HepG2 (cell line): ENCODE data around the gene B9D2. TPM values are rescaled to one million over a fixed set of nuclear protein-coding genes. Genes with fewer than 3 reads are reported as not detected.

Source experiments
- ARNT ChIP-seq: fragments of 450-650 bp; IDR thresholded peaks from 2 replicates; pipeline ENCODE4 v1.6.1; 2017
- CBX1 ChIP-seq: IDR thresholded peaks from one replicate; pipeline ENCODE4 v1.6.1; 2016; ENCODE audit warnings: antibody characterized with exemption, low read depth
- NFATC3 ChIP-seq: sonication (generic); formaldehyde crosslinking; IDR thresholded peaks from 2 replicates; pipeline ENCODE4 v1.5.1; 2020; ENCODE audit warnings: mild to moderate bottlenecking, missing genetic modification reagents
- NONO ChIP-seq, 2 experiments: fragments of 450-650 bp in 1 of 2; sonication (generic) in 1 of 2; formaldehyde crosslinking in 1 of 2; IDR thresholded peaks in 1 of 2; conservative IDR thresholded peaks in 1 of 2; 2 replicates each; pipeline versions ENCODE4 v1.6.1 to v1.8.0; 2017 to 2022; ENCODE audit warnings: mild to moderate bottlenecking in 1 of 2, missing genetic modification reagents in 1 of 2, moderate library complexity in 1 of 2
- THYN1 ChIP-seq: sonication (generic); formaldehyde crosslinking; IDR thresholded peaks from 2 replicates; pipeline ENCODE4 v1.8.1; 2023; ENCODE audit warnings: low read depth, mild to moderate bottlenecking, moderate library complexity, missing genetic modification reagents, borderline replicate concordance
- YEATS2 ChIP-seq: sonication (generic); formaldehyde crosslinking; IDR thresholded peaks from 2 replicates; pipeline ENCODE4 v1.4.0; 2020; ENCODE audit warnings: missing genetic modification reagents, borderline replicate concordance
- ZNF121 ChIP-seq: sonication (generic); formaldehyde crosslinking; IDR thresholded peaks from 2 replicates; pipeline ENCODE4 v1.5.0; 2020; ENCODE audit warnings: mild to moderate bottlenecking, missing genetic modification reagents
- ZNF496 ChIP-seq: sonication (generic); formaldehyde crosslinking; IDR thresholded peaks from 2 replicates; pipeline ENCODE4 v1.8.1; 2023; ENCODE audit warnings: mild to moderate bottlenecking, moderate library complexity, missing genetic modification reagents; ENCODE audit not compliant: insufficient replicate concordance
- ZNF562 ChIP-seq: sonication (generic); formaldehyde crosslinking; IDR thresholded peaks from 2 replicates; pipeline ENCODE4 v1.8.0; 2022; ENCODE audit warnings: missing genetic modification reagents, borderline replicate concordance
- ZNF850 ChIP-seq: sonication (generic); formaldehyde crosslinking; conservative IDR thresholded peaks from 2 replicates; pipeline ENCODE4 v1.9.0; 2021; ENCODE audit warnings: mild to moderate bottlenecking, missing genetic modification reagents
- polyA plus RNA-seq, 8 experiments: library from polyadenylated mRNA; depleted of rRNA in 3 of 8; stranded (reverse) in 7 of 8; unstranded in 1 of 8; fragments of >200 nt; fragmentation: Illumina TruSeq in 4 of 8; extraction: Trizol in 4 of 8; gene quantifications; 2 replicates each; pipeline versions ENCODE4 v1.2.1 to v1.2.3, GENCODE V29; 2011 to 2016; ENCODE audit warnings: low read depth in 4 of 8, missing spikeins in 1 of 8, mixed read lengths in 1 of 8; ENCODE audit not compliant: insufficient read depth in 1 of 8
- total RNA-seq, 5 experiments: library from RNA; depleted of rRNA; stranded (reverse); fragments of >200 nt; fragmentation: Illumina TruSeq; extraction: Trizol; gene quantifications; 2 replicates each; pipeline ENCODE4 v1.2.3, GENCODE V29; 2016; ENCODE audit warnings: low read depth in 1 of 5
- TF ChIP-seq, protein P1 (sequence below): sonication (generic); formaldehyde crosslinking; IDR thresholded peaks from 2 replicates; pipeline ENCODE4 v1.5.0; 2020; ENCODE audit warnings: missing genetic modification reagents
- TF ChIP-seq, protein P2 (sequence below): sonication (generic); formaldehyde crosslinking; conservative IDR thresholded peaks from 2 replicates; pipeline ENCODE4 v1.8.0; 2022; ENCODE audit warnings: missing genetic modification reagents
- TF ChIP-seq, protein P3 (sequence below): sonication (generic); formaldehyde crosslinking; IDR thresholded peaks from 2 replicates; pipeline ENCODE4 v1.4.0; 2020; ENCODE audit warnings: mild to moderate bottlenecking, missing genetic modification reagents, borderline replicate concordance
- TF ChIP-seq, protein P4 (sequence below): sonication (generic); formaldehyde crosslinking; IDR thresholded peaks from 2 replicates; pipeline ENCODE4 v1.8.1; 2023; ENCODE audit warnings: mild to moderate bottlenecking, inconsistent platforms, moderate library complexity, missing genetic modification reagents, borderline replicate concordance
- TF ChIP-seq, protein P5 (sequence below): fragments of 450-650 bp; IDR thresholded peaks from 2 replicates; pipeline ENCODE4 v1.6.1; 2016
- TF ChIP-seq, protein P6 (sequence below): IDR thresholded peaks from 2 replicates; pipeline ENCODE4 v1.6.1; 2016; ENCODE audit warnings: missing compliant biosample characterization, missing genetic modification reagents, borderline replicate concordance

The B9D2 gene
- total and polyA plus RNA-seq, 2 of the 13 experiments (the other 11 are each of a cell fraction or from before 2014, with no cell fraction given), result 3.1 to 4.4 TPM

DNA sequence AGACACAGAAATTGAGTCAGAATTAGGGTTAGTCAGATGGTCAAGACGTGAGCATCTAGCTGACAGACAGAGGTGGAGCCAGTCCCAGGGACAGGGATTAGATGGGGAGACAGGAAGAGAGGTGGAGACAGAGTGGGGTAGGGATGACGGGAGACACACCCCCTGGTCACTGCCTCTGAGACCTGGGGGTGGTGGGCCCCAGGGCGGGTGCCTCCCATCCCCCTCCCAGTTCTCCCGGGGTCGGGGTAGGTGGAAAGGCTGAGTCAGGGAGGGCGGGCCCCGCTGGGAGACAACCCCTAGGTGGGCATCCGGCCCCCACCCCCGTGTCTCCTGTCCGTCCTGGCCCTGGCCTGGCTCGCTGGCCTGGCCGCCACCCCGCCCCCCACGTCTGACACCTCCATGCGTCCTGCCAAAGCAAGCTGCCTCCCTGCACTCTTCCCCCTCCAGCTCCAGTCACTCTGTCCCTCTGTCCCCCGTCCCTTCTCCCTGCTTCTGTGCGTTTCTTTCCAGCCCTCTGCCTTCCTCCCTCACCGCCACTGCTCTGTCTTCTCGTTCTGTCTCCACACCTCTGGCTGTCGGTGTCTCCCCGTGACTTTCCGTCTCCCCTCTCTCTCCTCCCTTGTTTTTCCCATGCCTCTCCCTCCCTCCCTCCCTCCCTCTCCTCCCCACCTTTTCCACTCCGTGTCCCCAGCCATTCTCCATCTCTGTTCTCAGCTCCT, 38.9 kb downstream of the B9D2 start (continued):
- TF ChIP-seq, protein P1, sequence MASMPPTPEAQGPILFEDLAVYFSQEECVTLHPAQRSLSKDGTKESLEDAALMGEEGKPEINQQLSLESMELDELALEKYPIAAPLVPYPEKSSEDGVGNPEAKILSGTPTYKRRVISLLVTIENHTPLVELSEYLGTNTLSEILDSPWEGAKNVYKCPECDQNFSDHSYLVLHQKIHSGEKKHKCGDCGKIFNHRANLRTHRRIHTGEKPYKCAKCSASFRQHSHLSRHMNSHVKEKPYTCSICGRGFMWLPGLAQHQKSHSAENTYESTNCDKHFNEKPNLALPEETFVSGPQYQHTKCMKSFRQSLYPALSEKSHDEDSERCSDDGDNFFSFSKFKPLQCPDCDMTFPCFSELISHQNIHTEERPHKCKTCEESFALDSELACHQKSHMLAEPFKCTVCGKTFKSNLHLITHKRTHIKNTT (CRISPR knock-in tag), result no peak
- TF ChIP-seq ZNF562 (CRISPR knock-in tag), result no peak
- TF ChIP-seq ZNF496 (CRISPR knock-in tag), result no peak
- TF ChIP-seq, protein P2, sequence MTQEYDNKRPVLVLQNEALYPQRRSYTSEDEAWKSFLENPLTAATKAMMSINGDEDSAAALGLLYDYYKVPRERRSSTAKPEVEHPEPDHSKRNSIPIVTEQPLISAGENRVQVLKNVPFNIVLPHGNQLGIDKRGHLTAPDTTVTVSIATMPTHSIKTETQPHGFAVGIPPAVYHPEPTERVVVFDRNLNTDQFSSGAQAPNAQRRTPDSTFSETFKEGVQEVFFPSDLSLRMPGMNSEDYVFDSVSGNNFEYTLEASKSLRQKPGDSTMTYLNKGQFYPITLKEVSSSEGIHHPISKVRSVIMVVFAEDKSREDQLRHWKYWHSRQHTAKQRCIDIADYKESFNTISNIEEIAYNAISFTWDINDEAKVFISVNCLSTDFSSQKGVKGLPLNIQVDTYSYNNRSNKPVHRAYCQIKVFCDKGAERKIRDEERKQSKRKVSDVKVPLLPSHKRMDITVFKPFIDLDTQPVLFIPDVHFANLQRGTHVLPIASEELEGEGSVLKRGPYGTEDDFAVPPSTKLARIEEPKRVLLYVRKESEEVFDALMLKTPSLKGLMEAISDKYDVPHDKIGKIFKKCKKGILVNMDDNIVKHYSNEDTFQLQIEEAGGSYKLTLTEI, result no peak
- TF ChIP-seq, protein P3, sequence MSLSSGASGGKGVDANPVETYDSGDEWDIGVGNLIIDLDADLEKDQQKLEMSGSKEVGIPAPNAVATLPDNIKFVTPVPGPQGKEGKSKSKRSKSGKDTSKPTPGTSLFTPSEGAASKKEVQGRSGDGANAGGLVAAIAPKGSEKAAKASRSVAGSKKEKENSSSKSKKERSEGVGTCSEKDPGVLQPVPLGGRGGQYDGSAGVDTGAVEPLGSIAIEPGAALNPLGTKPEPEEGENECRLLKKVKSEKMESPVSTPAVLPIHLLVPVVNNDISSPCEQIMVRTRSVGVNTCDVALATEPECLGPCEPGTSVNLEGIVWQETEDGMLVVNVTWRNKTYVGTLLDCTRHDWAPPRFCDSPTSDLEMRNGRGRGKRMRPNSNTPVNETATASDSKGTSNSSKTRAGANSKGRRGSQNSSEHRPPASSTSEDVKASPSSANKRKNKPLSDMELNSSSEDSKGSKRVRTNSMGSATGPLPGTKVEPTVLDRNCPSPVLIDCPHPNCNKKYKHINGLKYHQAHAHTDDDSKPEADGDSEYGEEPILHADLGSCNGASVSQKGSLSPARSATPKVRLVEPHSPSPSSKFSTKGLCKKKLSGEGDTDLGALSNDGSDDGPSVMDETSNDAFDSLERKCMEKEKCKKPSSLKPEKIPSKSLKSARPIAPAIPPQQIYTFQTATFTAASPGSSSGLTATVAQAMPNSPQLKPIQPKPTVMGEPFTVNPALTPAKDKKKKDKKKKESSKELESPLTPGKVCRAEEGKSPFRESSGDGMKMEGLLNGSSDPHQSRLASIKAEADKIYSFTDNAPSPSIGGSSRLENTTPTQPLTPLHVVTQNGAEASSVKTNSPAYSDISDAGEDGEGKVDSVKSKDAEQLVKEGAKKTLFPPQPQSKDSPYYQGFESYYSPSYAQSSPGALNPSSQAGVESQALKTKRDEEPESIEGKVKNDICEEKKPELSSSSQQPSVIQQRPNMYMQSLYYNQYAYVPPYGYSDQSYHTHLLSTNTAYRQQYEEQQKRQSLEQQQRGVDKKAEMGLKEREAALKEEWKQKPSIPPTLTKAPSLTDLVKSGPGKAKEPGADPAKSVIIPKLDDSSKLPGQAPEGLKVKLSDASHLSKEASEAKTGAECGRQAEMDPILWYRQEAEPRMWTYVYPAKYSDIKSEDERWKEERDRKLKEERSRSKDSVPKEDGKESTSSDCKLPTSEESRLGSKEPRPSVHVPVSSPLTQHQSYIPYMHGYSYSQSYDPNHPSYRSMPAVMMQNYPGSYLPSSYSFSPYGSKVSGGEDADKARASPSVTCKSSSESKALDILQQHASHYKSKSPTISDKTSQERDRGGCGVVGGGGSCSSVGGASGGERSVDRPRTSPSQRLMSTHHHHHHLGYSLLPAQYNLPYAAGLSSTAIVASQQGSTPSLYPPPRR, result peak; percentile 65
- peak; percentile 27 for TF ChIP-seq CBX1
- TF ChIP-seq ZNF850 (CRISPR knock-in tag), result no peak
- TF ChIP-seq, protein P4, sequence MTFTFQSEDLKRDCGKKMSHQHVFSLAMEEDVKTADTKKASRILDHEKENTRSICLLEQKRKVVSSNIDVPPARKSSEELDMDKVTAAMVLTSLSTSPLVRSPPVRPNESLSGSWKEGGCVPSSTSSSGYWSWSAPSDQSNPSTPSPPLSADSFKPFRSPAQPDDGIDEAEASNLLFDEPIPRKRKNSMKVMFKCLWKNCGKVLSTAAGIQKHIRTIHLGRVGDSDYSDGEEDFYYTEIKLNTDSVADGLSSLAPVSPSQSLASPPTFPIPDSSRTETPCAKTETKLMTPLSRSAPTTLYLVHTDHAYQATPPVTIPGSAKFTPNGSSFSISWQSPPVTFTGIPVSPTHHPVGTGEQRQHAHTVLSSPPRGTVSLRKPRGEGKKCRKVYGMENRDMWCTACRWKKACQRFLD, result no peak
- TF ChIP-seq NONO (IDR thresholded peaks at IDR 0.05), result 0 out of 2 replicates have a peak, but pooled peaks have one; percentile 51
- TF ChIP-seq NONO (CRISPR knock-in tag; conservative IDR thresholded peaks at IDR 0.05), result peak; percentile 49
- 0 out of 2 replicates have a peak, but pooled peaks have one; percentile 28 for TF ChIP-seq NFATC3 (CRISPR knock-in tag)
- TF ChIP-seq, protein P5, sequence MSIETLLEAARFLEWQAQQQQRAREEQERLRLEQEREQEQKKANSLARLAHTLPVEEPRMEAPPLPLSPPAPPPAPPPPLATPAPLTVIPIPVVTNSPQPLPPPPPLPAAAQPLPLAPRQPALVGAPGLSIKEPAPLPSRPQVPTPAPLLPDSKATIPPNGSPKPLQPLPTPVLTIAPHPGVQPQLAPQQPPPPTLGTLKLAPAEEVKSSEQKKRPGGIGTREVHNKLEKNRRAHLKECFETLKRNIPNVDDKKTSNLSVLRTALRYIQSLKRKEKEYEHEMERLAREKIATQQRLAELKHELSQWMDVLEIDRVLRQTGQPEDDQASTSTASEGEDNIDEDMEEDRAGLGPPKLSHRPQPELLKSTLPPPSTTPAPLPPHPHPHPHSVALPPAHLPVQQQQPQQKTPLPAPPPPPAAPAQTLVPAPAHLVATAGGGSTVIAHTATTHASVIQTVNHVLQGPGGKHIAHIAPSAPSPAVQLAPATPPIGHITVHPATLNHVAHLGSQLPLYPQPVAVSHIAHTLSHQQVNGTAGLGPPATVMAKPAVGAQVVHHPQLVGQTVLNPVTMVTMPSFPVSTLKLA, result no peak
- TF ChIP-seq, protein P6, sequence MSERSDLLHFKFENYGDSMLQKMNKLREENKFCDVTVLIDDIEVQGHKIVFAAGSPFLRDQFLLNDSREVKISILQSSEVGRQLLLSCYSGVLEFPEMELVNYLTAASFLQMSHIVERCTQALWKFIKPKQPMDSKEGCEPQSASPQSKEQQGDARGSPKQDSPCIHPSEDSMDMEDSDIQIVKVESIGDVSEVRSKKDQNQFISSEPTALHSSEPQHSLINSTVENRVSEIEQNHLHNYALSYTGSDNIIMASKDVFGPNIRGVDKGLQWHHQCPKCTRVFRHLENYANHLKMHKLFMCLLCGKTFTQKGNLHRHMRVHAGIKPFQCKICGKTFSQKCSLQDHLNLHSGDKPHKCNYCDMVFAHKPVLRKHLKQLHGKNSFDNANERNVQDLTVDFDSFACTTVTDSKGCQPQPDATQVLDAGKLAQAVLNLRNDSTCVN (CRISPR knock-in tag), result no peak; the same call in 1 of the 2 replicates
- TF ChIP-seq THYN1 (CRISPR knock-in tag), result no peak
- TF ChIP-seq ZNF121 (CRISPR knock-in tag), result no peak
- TF ChIP-seq ARNT, result no peak
- TF ChIP-seq YEATS2 (CRISPR knock-in tag), result no peak; the same call in 1 of the 2 replicates
